Neuronal stem cell (in vitro differentiated cells): ENCODE measurements around the gene ITSN2.

Experiments used
- DNase-seq: peaks from one replicate; pipeline ENCODE4 v3.0.0-alpha.2; 2013; ENCODE audit warnings: low spot score
- H2AFZ ChIP-seq: one replicate; pipeline ENCODE4 v1.6.1; 2013; ENCODE audit warnings: mild to moderate bottlenecking, low read length, inconsistent platforms
- H2AK5ac ChIP-seq: 2 replicates; pipeline ENCODE4 v1.6.1; 2013; ENCODE audit warnings: low read depth, mild to moderate bottlenecking, inconsistent platforms, low read length, moderate library complexity, mixed read lengths
- H2BK120ac ChIP-seq: 2 replicates; pipeline ENCODE4 v1.6.1; 2013; ENCODE audit warnings: low read depth, mild to moderate bottlenecking, inconsistent platforms, low read length, moderate library complexity, mixed read lengths
- H2BK12ac ChIP-seq: one replicate; pipeline ENCODE4 v1.6.1; 2013; ENCODE audit warnings: low read length, inconsistent platforms
- H2BK15ac ChIP-seq: 2 replicates; pipeline ENCODE4 v1.6.1; 2013; ENCODE audit warnings: mild to moderate bottlenecking, low read length, inconsistent platforms, mixed read lengths
- H2BK5ac ChIP-seq: one replicate; pipeline ENCODE4 v1.6.1; 2013; ENCODE audit warnings: inconsistent platforms, mild to moderate bottlenecking, low read length, moderate library complexity
- H3K14ac ChIP-seq: one replicate; pipeline ENCODE4 v1.6.1; 2013; ENCODE audit warnings: low read length, inconsistent platforms
- H3K18ac ChIP-seq: 2 replicates; pipeline ENCODE4 v1.6.1; 2013; ENCODE audit warnings: low read length, inconsistent platforms
- H3K23ac ChIP-seq: 2 replicates; pipeline ENCODE4 v1.6.1; 2013; ENCODE audit warnings: low read depth, mild to moderate bottlenecking, mixed read lengths, low read length, inconsistent platforms; ENCODE audit not compliant: poor library complexity
- H3K27ac ChIP-seq: replicated peaks from 3 replicates; pipeline ENCODE4 v1.5.1; 2013; ENCODE audit warnings: low read length, inconsistent platforms
- H3K27me3 ChIP-seq, 3 experiments: 2 replicates each; pipeline ENCODE4 v1.6.1; 2013; ENCODE audit warnings: low read length in 3 of 3, mild to moderate bottlenecking in 2 of 3, inconsistent platforms in 1 of 3, low read depth in 1 of 3, mixed read lengths in 1 of 3, moderate library complexity in 1 of 3; ENCODE audit not compliant: control insufficient read depth in 3 of 3, insufficient read depth in 3 of 3
- H3K36me3 ChIP-seq, 2 donors: replicated peaks in 1 of 2; 2 replicates each; pipeline ENCODE4 v1.6.1; 2013; ENCODE audit warnings: low read length in 2 of 2; ENCODE audit not compliant: control insufficient read depth in 2 of 2, insufficient read depth in 2 of 2
- H3K4ac ChIP-seq: 2 replicates; pipeline ENCODE4 v1.6.1; 2013; ENCODE audit warnings: inconsistent platforms, mild to moderate bottlenecking, low read length, moderate library complexity
- H3K4me1 ChIP-seq, 2 donors: 1 replicate in 1 of 2; 2 replicates in 1 of 2; pipeline ENCODE4 v1.6.1; 2013; ENCODE audit warnings: low read length in 2 of 2, low read depth in 1 of 2; ENCODE audit not compliant: control insufficient read depth in 2 of 2, insufficient read depth in 1 of 2
- H3K4me2 ChIP-seq: one replicate; pipeline ENCODE4 v1.6.1; 2013; ENCODE audit warnings: mild to moderate bottlenecking, low read length, inconsistent platforms; ENCODE audit not compliant: insufficient read depth, poor library complexity, severe bottlenecking
- H3K4me3 ChIP-seq, 2 donors: 2 replicates each; pipeline ENCODE4 v1.5.1; 2013; ENCODE audit warnings: low read length in 2 of 2, mild to moderate bottlenecking in 2 of 2, inconsistent platforms in 1 of 2, moderate library complexity in 1 of 2
- H3K79me1 ChIP-seq: one replicate; pipeline ENCODE4 v1.6.1; 2013; ENCODE audit warnings: low read depth, mild to moderate bottlenecking, inconsistent platforms, low read length, moderate library complexity
- H3K9ac ChIP-seq: one replicate; pipeline ENCODE4 v1.6.1; 2013; ENCODE audit warnings: mild to moderate bottlenecking, low read depth, low read length, inconsistent platforms; ENCODE audit not compliant: poor library complexity
- H3K9me3 ChIP-seq, 2 donors: replicated peaks in 1 of 2; 2 replicates each; pipeline versions ENCODE3 to v1.6.1; 2013; ENCODE audit warnings: low read length in 2 of 2, mild to moderate bottlenecking in 2 of 2, inconsistent platforms in 1 of 2, low read depth in 1 of 2, mixed read lengths in 1 of 2, moderate library complexity in 1 of 2; ENCODE audit not compliant: control insufficient read depth in 2 of 2, insufficient read depth in 1 of 2
- H4K8ac ChIP-seq: one replicate; pipeline ENCODE4 v1.6.1; 2013; ENCODE audit warnings: low read depth, mild to moderate bottlenecking, inconsistent platforms, low read length, moderate library complexity
- H4K91ac ChIP-seq: one replicate; pipeline ENCODE4 v1.6.1; 2013; ENCODE audit warnings: low read length, low read depth, mild to moderate bottlenecking, inconsistent platforms; ENCODE audit not compliant: poor library complexity
- WGBS, 2 donors: extraction: QIAGEN DNeasy Blood & Tissue Kit; methylation state at CpG; one replicate each; pipeline ENCODE4 v1.1.7; 2013; ENCODE audit warnings: missing lambda C conversion rate in 2 of 2, mixed read lengths in 1 of 2; ENCODE audit not compliant: insufficient read length in 2 of 2, insufficient replicate concordance in 1 of 2; ENCODE audit errors: extremely low coverage in 2 of 2; 5-methylcytosine and 5-hydroxymethylcytosine counted together

Gene ITSN2

GRCh38 chr2:24206242-24206641 is 154.1 kb downstream of the ITSN2 start:
- Histone ChIP-seq H3K4me3 (no peak overlapping the region), H3K27me3 (no peaks in the 10 kb centered on the region), H3K9ac (no peak overlapping the region), H3K27ac (no peak overlapping the region), H2AFZ (no peak overlapping the region), H3K18ac (peak overlapping the region; percentile 49), H3K4me2 (no peak overlapping the region), H4K8ac (no peak overlapping the region), H2BK15ac (no peak overlapping the region), H2AK5ac (peak overlapping the region; percentile 51), H3K14ac (no peak overlapping the region), H2BK5ac (no peak overlapping the region), H3K79me1 (no peaks in the 10 kb centered on the region), H3K9me3 (no peaks in the 10 kb centered on the region), H3K36me3 (peaks cover 0 to 4% of the 10 kb centered on the region in 2 donors), H2BK120ac (no peak overlapping the region), H3K4ac (no peak overlapping the region), H3K4me1 (peaks cover 0 to 2% of the 10 kb centered on the region in 2 donors), H2BK12ac (no peak overlapping the region), H3K23ac (no peak overlapping the region), H4K91ac (no peak overlapping the region)
- WGBS, 2 donors: no CpG with 5 or more reads among the region's 6 CpGs
- DNase-seq: no peak

- no peak overlapping the region for H2AFZ ChIP-seq
- no peak overlapping the region for H2BK5ac ChIP-seq
- no peak overlapping the region for H4K91ac ChIP-seq
- no peak overlapping the region for H2AK5ac ChIP-seq
- H4K8ac ChIP-seq: no peak overlapping the region
- H3K79me1 ChIP-seq: no peaks in the 10 kb centered on the region
- peak overlapping the region; percentile 29 for H3K23ac ChIP-seq
- no peak for DNase-seq
- no peak overlapping the region for H3K18ac ChIP-seq
- no peak overlapping the region for H3K4ac ChIP-seq
- no peak overlapping the region for H2BK12ac ChIP-seq
- no peaks in the 10 kb centered on the region for H3K27me3 ChIP-seq
- no CpG with 5 or more reads among the region's 4 CpGs for WGBS, 2 donors
- H2BK15ac ChIP-seq: no peak overlapping the region
- H3K9me3 ChIP-seq: no peaks in the 10 kb centered on the region
- H3K4me1 ChIP-seq: peaks cover 0 to 2% of the 10 kb centered on the region in 2 donors
- H3K36me3 ChIP-seq: peaks cover 0 to 4% of the 10 kb centered on the region in 2 donors
- H3K14ac ChIP-seq: no peak overlapping the region
- no peak overlapping the region for H3K4me2 ChIP-seq
- H3K27ac ChIP-seq: no peak overlapping the region
- no peak overlapping the region for H3K4me3 ChIP-seq
- H3K9ac ChIP-seq: no peak overlapping the region
- peak overlapping the region; percentile 73 for H2BK120ac ChIP-seq
Observed at GRCh38 chr2:24205131-24205530, 155.2 kb downstream of the ITSN2 start.

GRCh38 chr2:24204505-24204904 is 155.8 kb downstream of the ITSN2 start:
- no peak overlapping the region for H2BK120ac ChIP-seq
- H3K4ac ChIP-seq: no peak overlapping the region
- H3K18ac ChIP-seq: peak overlapping the region; percentile 7
- H3K23ac ChIP-seq: no peak overlapping the region
- H3K4me2 ChIP-seq: no peak overlapping the region
- no peak overlapping the region for H4K91ac ChIP-seq
- no peak overlapping the region for H3K4me3 ChIP-seq
- peaks cover 0 to 4% of the 10 kb centered on the region in 2 donors for H3K36me3 ChIP-seq
- H2BK12ac ChIP-seq: no peak overlapping the region
- H3K14ac ChIP-seq: no peak overlapping the region
- H3K27ac ChIP-seq: no peak overlapping the region
- peak overlapping the region; percentile 69 for H2BK15ac ChIP-seq
- H3K9me3 ChIP-seq: no peaks in the 10 kb centered on the region
- H3K27me3 ChIP-seq: no peaks in the 10 kb centered on the region
- DNase-seq: no peak
- H3K79me1 ChIP-seq: no peaks in the 10 kb centered on the region
- H2AFZ ChIP-seq: no peak overlapping the region
- H2BK5ac ChIP-seq: no peak overlapping the region
- H4K8ac ChIP-seq: no peak overlapping the region
- H3K4me1 ChIP-seq: peaks cover 0 to 2% of the 10 kb centered on the region in 2 donors
- H2AK5ac ChIP-seq: no peak overlapping the region
- no peak overlapping the region for H3K9ac ChIP-seq
- WGBS, 2 donors: no CpG with 5 or more reads among the region's 12 CpGs

GRCh38 chr2:24203787-24204150 is 156.6 kb downstream of the ITSN2 start:
- no peak for DNase-seq
- no peak overlapping the region for H3K4me3 ChIP-seq
- no peaks in the 10 kb centered on the region for H3K79me1 ChIP-seq
- H3K18ac ChIP-seq: no peak overlapping the region
- H3K9me3 ChIP-seq: no peaks in the 10 kb centered on the region
- no peak overlapping the region for H3K4me2 ChIP-seq
- no peaks in the 10 kb centered on the region for H3K36me3 ChIP-seq
- no peak overlapping the region for H3K9ac ChIP-seq
- WGBS, 2 donors: no CpG with 5 or more reads among the region's 5 CpGs
- no peak overlapping the region for H2BK12ac ChIP-seq
- H4K91ac ChIP-seq: no peak overlapping the region
- H2BK5ac ChIP-seq: no peak overlapping the region
- no peak overlapping the region for H2AK5ac ChIP-seq
- no peaks in the 10 kb centered on the region for H3K27me3 ChIP-seq
- no peak overlapping the region for H2BK120ac ChIP-seq
- H3K4ac ChIP-seq: no peak overlapping the region
- no peak overlapping the region for H2BK15ac ChIP-seq
- H3K4me1 ChIP-seq: peaks cover 0 to 2% of the 10 kb centered on the region in 2 donors
- H3K27ac ChIP-seq: no peak overlapping the region
- H3K14ac ChIP-seq: no peak overlapping the region
- no peak overlapping the region for H2AFZ ChIP-seq
- H3K23ac ChIP-seq: no peak overlapping the region
- H4K8ac ChIP-seq: no peak overlapping the region
